HCEC 1CT (cell line): ENCODE measurements around the gene MTCH1.
"Not testable (repeated sequence)": the region's sequence is repeated elsewhere in the genome, so short reads cannot be mapped to it uniquely, and the experiment has no call there.

Experiments
- DNase-seq: peaks from one replicate; pipeline ENCODE4 v3.0.0-alpha.2; 2017

The MTCH1 gene

GRCh38 chr6:36969240-36969691, 16.7 kb downstream of the MTCH1 start:
- DNase-seq = no peak

GRCh38 chr6:36968266-36968977, 17.6 kb downstream of the MTCH1 start:
- DNase-seq = no peak

- DNase-seq = no peak
These were observed 18.2 kb downstream of the MTCH1 start for GRCh38 chr6:36967757-36968156.

DNA sequence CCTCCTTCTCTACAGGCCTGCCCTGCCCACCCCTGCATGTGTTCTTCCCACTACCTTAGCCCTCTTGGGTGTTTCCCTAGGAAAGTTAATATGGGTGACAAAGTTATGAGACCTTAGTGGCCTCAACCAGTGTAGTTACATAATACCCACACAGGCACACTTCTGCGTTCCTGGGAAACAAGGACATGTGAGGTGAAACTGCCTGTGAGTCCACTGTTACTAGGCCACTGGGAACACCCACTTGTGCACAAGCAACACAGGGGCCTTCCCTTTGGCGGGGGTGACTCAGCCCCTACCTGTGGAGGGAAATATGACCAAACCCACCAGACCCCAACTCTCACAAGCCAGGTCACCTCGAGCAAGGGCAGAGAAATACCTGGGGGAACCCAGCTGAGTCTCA, 18.7 kb downstream of the MTCH1 start:
- no peak for DNase-seq

DNA sequence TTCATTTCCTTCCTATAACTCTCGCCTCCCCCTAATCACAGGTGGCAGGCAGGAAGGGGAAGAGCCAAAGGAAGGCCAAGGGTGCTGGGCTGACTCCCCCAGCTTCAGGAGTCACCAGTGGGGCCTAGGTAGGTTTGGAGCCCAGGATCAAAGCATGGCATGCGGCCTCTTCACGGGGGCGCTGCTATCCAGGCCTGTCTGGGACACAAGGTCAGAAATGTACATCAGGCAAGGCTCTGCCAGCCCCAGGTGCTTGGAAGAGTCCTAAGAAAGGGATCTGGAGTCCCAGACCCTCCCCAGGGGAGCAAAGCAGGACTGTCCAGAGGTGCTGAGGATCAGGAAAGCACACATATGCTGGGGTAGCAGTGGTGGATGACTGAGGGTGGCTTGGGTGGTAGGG, 21.1 kb downstream of the MTCH1 start:
- DNase-seq = no peak

- no peak for DNase-seq
These were observed 21.6 kb downstream of the MTCH1 start for GRCh38 chr6:36964349-36964748.

GRCh38 chr6:36963451-36964290, 22.3 kb downstream of the MTCH1 start:
- DNase-seq = no peak

GRCh38 chr6:36962874-36963273, 23.1 kb downstream of the MTCH1 start:
- no peak for DNase-seq

GRCh38 chr6:36961441-36962435, 24.3 kb downstream of the MTCH1 start:
- DNase-seq = no peak

DNA sequence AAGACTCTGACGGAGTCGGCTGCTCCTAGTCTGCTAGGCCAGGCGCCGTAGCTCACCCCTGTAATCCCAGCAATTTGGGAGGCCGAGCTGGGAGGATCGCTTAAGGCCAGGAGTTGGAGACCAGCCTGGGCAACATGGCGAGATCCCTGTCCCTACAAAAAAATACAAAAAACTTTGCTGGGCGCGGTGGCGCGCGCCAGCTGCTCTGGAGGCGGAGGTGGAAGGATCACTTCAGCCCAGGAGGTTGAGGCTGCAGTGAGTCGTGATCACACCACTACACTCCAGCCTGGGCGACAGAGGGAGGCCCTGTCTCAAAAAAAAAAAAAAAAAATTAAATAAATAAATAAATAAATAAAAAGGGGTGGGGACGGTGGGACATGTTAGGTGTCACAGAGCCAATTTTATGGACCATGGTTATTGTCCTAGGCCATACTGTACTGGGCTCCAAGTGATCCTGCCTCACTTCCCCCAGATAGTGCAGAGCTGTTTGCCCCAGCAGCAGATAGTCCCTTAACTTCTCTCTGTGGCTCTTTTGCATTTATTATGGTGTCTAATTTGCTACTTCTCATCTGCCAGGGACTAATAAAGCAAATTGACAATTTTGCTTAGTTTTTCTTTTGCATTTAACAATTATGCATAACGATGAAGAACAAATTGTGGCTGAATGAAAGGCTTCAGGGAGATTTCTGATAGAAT, 26.3 kb downstream of the MTCH1 start:
- DNase-seq = no peak

GRCh38 chr6:36958775-36959554, 27.0 kb downstream of the MTCH1 start:
- DNase-seq = no peak

DNA sequence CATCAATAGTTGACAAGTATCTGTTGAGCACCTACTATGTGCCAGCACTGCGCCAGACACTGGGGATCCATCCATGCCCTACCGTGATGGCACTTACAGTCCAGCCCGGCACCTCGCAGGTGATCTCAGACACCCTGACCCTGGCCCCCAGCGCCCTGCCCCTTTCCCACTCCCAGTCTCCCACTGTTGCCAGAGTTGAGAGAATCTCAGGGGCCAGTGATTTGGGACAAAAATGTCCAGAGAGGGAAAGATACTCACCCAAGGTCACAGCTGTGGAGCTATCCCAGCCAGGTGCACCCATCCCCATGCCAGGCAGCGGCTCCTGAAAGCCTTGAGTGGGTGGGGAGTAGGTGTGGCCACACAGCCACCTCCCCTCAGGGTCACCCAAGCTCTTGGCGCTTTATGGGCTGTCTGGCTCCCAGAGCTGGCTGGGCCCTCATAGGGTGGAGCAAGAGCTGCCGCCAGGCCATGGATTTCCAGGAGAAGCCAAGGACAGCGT, 28.2 kb downstream of the MTCH1 start:
- DNase-seq = no peak

DNA sequence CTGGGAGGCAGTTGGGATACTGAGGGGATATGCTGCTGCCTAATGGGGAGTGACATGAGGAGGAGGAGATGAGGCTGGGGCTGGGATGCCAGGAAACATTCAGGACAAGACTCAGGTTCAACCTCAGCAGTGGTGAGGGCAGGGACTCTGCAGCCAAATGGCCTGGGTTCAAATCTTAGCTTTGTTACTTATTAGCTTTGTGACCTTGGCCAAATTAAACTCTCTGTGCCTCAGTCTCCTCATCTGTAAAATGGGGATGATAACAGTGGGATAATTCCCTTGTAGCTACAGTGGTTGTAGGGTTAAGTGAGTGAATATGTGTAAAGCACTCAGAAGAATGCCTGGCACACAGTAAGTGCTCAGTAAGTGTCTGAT, 29.6 kb downstream of the MTCH1 start:
- no peak for DNase-seq

GRCh38 chr6:36955671-36956445, 30.1 kb downstream of the MTCH1 start:
- DNase-seq = no peak

GRCh38 chr6:36955136-36955535, 30.9 kb downstream of the MTCH1 start:
- no peak for DNase-seq

DNA sequence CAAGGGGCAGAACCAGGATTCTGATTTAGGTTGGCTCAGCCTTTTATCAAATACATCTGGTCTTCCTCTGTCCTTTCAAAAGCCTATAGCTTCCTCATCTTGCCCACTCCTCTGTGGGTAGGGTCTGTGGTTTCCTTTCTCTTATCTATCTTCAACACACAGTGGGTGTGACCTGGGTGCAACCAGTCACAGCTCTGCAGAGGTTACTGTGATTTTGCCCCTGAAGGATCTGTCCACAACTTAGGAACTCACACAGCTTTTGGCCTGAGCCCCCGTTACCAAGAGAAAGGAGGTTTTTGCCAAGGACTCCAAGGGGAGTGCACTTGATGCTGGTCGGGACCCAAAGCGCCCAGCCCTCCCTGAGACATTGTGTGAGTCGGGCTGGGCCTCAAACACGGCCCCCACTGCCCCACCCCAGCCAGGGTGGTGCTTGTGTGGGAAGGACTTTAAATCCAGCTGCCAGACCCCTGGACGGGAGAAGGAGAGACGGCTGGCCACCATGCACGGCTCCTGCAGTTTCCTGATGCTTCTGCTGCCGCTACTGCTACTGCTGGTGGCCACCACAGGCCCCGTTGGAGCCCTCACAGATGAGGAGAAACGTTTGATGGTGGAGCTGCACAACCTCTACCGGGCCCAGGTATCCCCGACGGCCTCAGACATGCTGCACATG, 31.6 kb downstream of the MTCH1 start, which contains the start of gene PI16:
Gene PI16 (plus strand): TSS at position 477 of the 670 bp plus-strand sequence. CDS start 23 bp downstream, at position 500.
- DNase-seq = no peak

DNA sequence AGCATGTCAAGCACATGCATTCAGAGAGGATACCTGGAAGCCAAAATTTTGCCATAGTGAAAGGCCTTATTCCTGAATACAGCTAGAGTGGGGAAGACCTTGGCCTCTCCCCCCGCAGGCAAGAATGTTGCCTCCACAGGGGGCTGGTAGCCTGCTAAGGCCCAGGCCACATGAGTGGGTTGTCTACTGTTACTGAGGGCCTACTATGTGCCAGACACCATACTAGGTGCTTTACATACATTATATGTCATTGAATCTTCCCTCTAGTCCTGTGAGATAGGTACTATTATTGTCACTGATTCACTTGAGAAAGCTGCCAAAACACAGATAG, 32.1 kb downstream of the MTCH1 start:
- DNase-seq = no peak

- peak; percentile 70 for DNase-seq
These were observed 36.4 kb downstream of the MTCH1 start for GRCh38 chr6:36949636-36950035.

GRCh38 chr6:36949076-36949475, 36.9 kb downstream of the MTCH1 start:
- DNase-seq = not testable (repeated sequence)
